Stimulated activated CD8-positive, alpha-beta memory T cell treated with anti-CD3 and anti-CD28 coated beads, Interleukin-7, amount 100 ng/mL, for 1 hour (primary cell): ENCODE data around the gene SETBP1.

Experiments used
- DNase-seq, 2 donors: peaks; one replicate each; pipeline ENCODE4 v3.0.0-alpha.2; 2020; ENCODE audit warnings: low read depth in 2 of 2

The SETBP1 gene

GRCh38 chr18:44680273-44681075 is at the start of gene SETBP1:
SETBP1 (plus strand) TSS chr18:44680888; CDS start chr18:44701347, 20,459 bp downstream.
- DNase-seq = no peak

- no peak for DNase-seq
Observed at GRCh38 chr18:44632469-44633145, 48.1 kb upstream of the SETBP1 start.

GRCh38 chr18:44635546-44635945 is 45.1 kb upstream of the SETBP1 start:
- DNase-seq = no peak

GRCh38 chr18:44636241-44636640 is 44.4 kb upstream of the SETBP1 start:
- DNase-seq = no peak

GRCh38 chr18:44637210-44638033 is 43.3 kb upstream of the SETBP1 start:
- no peak for DNase-seq

- DNase-seq = no peak
Observed at GRCh38 chr18:44638034-44638540, 42.6 kb upstream of the SETBP1 start.

- no peak for DNase-seq
Observed at GRCh38 chr18:44638811-44639210, 41.9 kb upstream of the SETBP1 start.

- no peak for DNase-seq
Observed at GRCh38 chr18:44643004-44643403, 37.7 kb upstream of the SETBP1 start.

- no peak for DNase-seq
Observed at GRCh38 chr18:44651478-44651877, 29.2 kb upstream of the SETBP1 start.

GRCh38 chr18:44651918-44652572 is 28.6 kb upstream of the SETBP1 start:
- no peak for DNase-seq

GRCh38 chr18:44652722-44653121 is 28.0 kb upstream of the SETBP1 start:
- no peak for DNase-seq

- DNase-seq = no peak
Observed at GRCh38 chr18:44654573-44654972, 26.1 kb upstream of the SETBP1 start.

GRCh38 chr18:44655435-44655834 is 25.3 kb upstream of the SETBP1 start:
- DNase-seq = no peak

- no peak for DNase-seq
Observed at GRCh38 chr18:44659771-44660170, 20.9 kb upstream of the SETBP1 start.

GRCh38 chr18:44668270-44668975 is 12.3 kb upstream of the SETBP1 start:
- DNase-seq = no peak

- DNase-seq = no peak
Observed at GRCh38 chr18:44671914-44672313, 8.8 kb upstream of the SETBP1 start.

- DNase-seq = no peak
Observed at GRCh38 chr18:44672506-44672905, 8.2 kb upstream of the SETBP1 start.

GRCh38 chr18:44673256-44673880 is 7.3 kb upstream of the SETBP1 start:
- no peak for DNase-seq

GRCh38 chr18:44677933-44678332 is 2.8 kb upstream of the SETBP1 start:
- DNase-seq = no peak

- DNase-seq = no peak
Observed at GRCh38 chr18:44678725-44679055, 2.0 kb upstream of the SETBP1 start.
